ENCODE measurements around the gene STX12. TPM values are rescaled to one million over a fixed set of nuclear protein-coding genes. Genes with fewer than 3 reads are reported as not detected.

The STX12 gene
- total RNA-seq, 4 donors from 2014 or later: 58.7 to 115 (median 69.8) TPM

- WGBS, 2 donors: 82 to 87% methylated on average over 14 of the region's 14 CpGs
- no peak overlapping the region for H3K4me3 ChIP-seq (ENCODE audit: low read depth, poor library complexity, severe bottlenecking)
- peak in 1 of 2 donors; percentile 79 for DNase-seq (ENCODE audit: low spot score in 2 of 2)
- TF ChIP-seq, protein P1, sequence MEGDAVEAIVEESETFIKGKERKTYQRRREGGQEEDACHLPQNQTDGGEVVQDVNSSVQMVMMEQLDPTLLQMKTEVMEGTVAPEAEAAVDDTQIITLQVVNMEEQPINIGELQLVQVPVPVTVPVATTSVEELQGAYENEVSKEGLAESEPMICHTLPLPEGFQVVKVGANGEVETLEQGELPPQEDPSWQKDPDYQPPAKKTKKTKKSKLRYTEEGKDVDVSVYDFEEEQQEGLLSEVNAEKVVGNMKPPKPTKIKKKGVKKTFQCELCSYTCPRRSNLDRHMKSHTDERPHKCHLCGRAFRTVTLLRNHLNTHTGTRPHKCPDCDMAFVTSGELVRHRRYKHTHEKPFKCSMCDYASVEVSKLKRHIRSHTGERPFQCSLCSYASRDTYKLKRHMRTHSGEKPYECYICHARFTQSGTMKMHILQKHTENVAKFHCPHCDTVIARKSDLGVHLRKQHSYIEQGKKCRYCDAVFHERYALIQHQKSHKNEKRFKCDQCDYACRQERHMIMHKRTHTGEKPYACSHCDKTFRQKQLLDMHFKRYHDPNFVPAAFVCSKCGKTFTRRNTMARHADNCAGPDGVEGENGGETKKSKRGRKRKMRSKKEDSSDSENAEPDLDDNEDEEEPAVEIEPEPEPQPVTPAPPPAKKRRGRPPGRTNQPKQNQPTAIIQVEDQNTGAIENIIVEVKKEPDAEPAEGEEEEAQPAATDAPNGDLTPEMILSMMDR (IDR thresholded peaks at IDR 0.05): no peak
- TF ChIP-seq POLR2A (IDR thresholded peaks at IDR 0.05): no peak
- intact Hi-C loops (cut with DNase I; ENCODE audit: low total_unique reads): loop anchor here (10.0 kb wide), 1 partner anchor 116 kb away; no protein-coding TSS in a partner anchor
Observed at GRCh38 chr1:27858949-27859576, 86.0 kb downstream of the STX12 start.

- no peak overlapping the region for H3K4me3 ChIP-seq (ENCODE audit: low read depth, poor library complexity, severe bottlenecking)
- intact Hi-C loops (cut with DNase I; ENCODE audit: low total_unique reads): no loop called here
- no peak for TF ChIP-seq POLR2A (IDR thresholded peaks at IDR 0.05)
- TF ChIP-seq, protein P1 (IDR thresholded peaks at IDR 0.05): no peak
- no peak for DNase-seq (ENCODE audit: low spot score in 2 of 2)
- WGBS, 2 donors: 90 to 92% methylated on average over 10 of the region's 10 CpGs
Observed at GRCh38 chr1:27861436-27861835, 88.4 kb downstream of the STX12 start.

DNA sequence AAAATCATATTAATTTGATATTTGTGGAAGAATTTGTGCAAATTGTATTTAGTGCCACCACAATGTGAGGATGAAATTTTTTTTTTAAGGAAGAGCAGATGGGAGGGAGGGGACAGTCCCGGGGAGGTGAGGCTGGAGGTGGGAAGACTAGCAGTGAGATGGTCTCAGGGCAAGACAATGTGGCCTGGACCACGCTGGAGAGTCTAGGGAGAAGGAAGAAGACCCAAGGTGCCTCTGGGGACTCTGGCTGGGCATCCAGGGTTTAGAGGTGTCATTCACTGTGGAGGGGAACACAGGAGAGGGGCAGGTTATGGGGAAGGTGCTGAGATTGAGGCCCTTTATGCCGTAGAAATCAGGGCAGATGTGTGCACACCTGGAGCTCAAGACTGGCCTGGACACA is 89.0 kb downstream of the STX12 start:
- WGBS, 2 donors: 90 to 91% methylated on average over 3 of the region's 3 CpGs
- DNase-seq (ENCODE audit: low spot score in 2 of 2): no peak
- no peak overlapping the region for H3K4me3 ChIP-seq (ENCODE audit: low read depth, poor library complexity, severe bottlenecking)
- TF ChIP-seq, protein P1 (IDR thresholded peaks at IDR 0.05): no peak
- no peak for TF ChIP-seq POLR2A (IDR thresholded peaks at IDR 0.05)
- intact Hi-C loops (cut with DNase I; ENCODE audit: low total_unique reads): no loop called here

GRCh38 chr1:27862671-27863537 is 89.9 kb downstream of the STX12 start:
- TF ChIP-seq, protein P1 (IDR thresholded peaks at IDR 0.05): no peak
- no peak for TF ChIP-seq POLR2A (IDR thresholded peaks at IDR 0.05)
- H3K4me3 ChIP-seq (ENCODE audit: low read depth, poor library complexity, severe bottlenecking): no peak overlapping the region
- DNase-seq (ENCODE audit: low spot score in 2 of 2): peak; percentile 80 to 90
- WGBS, 2 donors: 71 to 76% methylated on average over 8 to 9 of the region's 9 CpGs
- intact Hi-C loops (cut with DNase I; ENCODE audit: low total_unique reads): no loop called here

DNA sequence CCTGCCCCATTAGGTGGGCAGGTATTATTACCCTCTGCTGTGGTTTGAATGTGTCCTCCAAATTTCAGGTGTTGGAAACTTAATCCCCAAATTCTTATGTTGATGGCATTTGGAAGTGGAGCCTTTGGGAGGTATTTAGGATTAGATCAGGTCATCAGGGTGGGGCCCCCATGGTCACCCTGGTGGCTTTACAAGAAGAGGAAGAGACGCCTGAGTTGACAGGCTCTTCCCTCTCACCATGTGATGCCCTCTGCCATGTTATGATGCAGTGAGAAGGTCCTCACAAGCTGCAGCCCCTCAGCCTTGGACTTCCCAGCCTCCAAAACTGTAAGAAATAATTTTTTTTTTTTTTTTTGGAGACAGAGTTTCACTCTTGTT is 90.5 kb downstream of the STX12 start:
- no peak overlapping the region for H3K4me3 ChIP-seq (ENCODE audit: low read depth, poor library complexity, severe bottlenecking)
- WGBS, 2 donors: 75 to 80% methylated on average over 1 of the region's 1 CpG
- intact Hi-C loops (cut with DNase I; ENCODE audit: low total_unique reads): no loop called here
- DNase-seq (ENCODE audit: low spot score in 2 of 2): no peak
- TF ChIP-seq, protein P1 (IDR thresholded peaks at IDR 0.05): no peak
- TF ChIP-seq POLR2A (IDR thresholded peaks at IDR 0.05): no peak

Measured in lower leg skin (tissue), 4 donors.